Measurements from ENCODE around the gene USH2A.

The USH2A gene

GRCh38 chr1:215581896-215582295 is 841.4 kb downstream of the USH2A start:
- no peak for DNase-seq

All from NCI-H2029 (cell line).